IMR-90 (cell line): ENCODE results near the gene PHACTR3. TPM values are rescaled to one million over a fixed set of nuclear protein-coding genes. Genes with fewer than 3 reads are reported as not detected.

Experiments used
- ATAC-seq: fragments of 200-7000 bp; cut with Tn5 transposase; 2 replicates; pipeline ENCODE4 v1.9.1; 2020; ENCODE audit warnings: low read depth, mild to moderate bottlenecking, moderate library complexity
- BruUV-seq: library from RNA; stranded (reverse); fragments of 400-500 nt; replicated peaks from 2 replicates; lab custom pipeline; 2021; lab: Mats Ljungman, UMichigan
- CTCF ChIA-PET: fragments of 300-600 bp; formaldehyde crosslinking; extraction: SDS; loops from one replicate; lab custom pipeline; 2021; ENCODE audit warnings: antibody characterized with exemption; lab: Yijun Ruan, JAX
- POLR2A ChIA-PET: fragments of 300-600 bp; sonication (Branson Sonifier 250); formaldehyde crosslinking; loops from one replicate; lab custom pipeline; 2022; ENCODE audit warnings: antibody characterized with exemption; ENCODE audit not compliant: unreplicated experiment; lab: Charles Lee
- DNase-seq: peaks from one replicate; pipeline ENCODE4 v3.0.0; 2013
- H2AFZ ChIP-seq: replicated peaks from 2 replicates; pipeline ENCODE3; 2013; ENCODE audit warnings: low read length, mild to moderate bottlenecking; ENCODE audit not compliant: poor library complexity
- H2AK5ac ChIP-seq: 2 replicates; pipeline ENCODE4 v1.6.1; 2013; ENCODE audit warnings: low read depth, low read length, inconsistent platforms
- H2AK9ac ChIP-seq: replicated peaks from 2 replicates; pipeline ENCODE3; 2013; ENCODE audit warnings: mild to moderate bottlenecking, low read depth, low read length, moderate library complexity; ENCODE audit not compliant: poor library complexity
- H2BK120ac ChIP-seq: 2 replicates; pipeline ENCODE4 v1.6.1; 2013; ENCODE audit warnings: low read depth, low read length, inconsistent platforms
- H2BK15ac ChIP-seq: 3 replicates; pipeline ENCODE4 v1.6.1; 2013; ENCODE audit warnings: low read depth, low read length, inconsistent platforms
- H2BK20ac ChIP-seq: 2 replicates; pipeline ENCODE4 v1.6.1; 2013; ENCODE audit warnings: low read depth, mild to moderate bottlenecking, inconsistent platforms, low read length, moderate library complexity
- H2BK5ac ChIP-seq: 2 replicates; pipeline ENCODE4 v1.6.1; 2013; ENCODE audit warnings: mild to moderate bottlenecking, low read depth, low read length, inconsistent platforms; ENCODE audit not compliant: poor library complexity, severe bottlenecking
- H3K14ac ChIP-seq: replicated peaks from 2 replicates; pipeline ENCODE4 v1.6.1; 2013; ENCODE audit warnings: low read depth, low read length, inconsistent platforms
- H3K18ac ChIP-seq: 2 replicates; pipeline ENCODE4 v1.6.1; 2013; ENCODE audit warnings: low read depth, low read length, control low read depth
- H3K23ac ChIP-seq: 2 replicates; pipeline ENCODE4 v1.6.1; 2013; ENCODE audit warnings: low read depth, low read length, inconsistent platforms
- H3K27ac ChIP-seq: 2 replicates; pipeline ENCODE4 v1.5.1; 2013; ENCODE audit warnings: mild to moderate bottlenecking, control low read depth, low read length; ENCODE audit not compliant: insufficient read depth
- H3K27me3 ChIP-seq: 2 replicates; pipeline ENCODE4 v1.6.1; 2013; ENCODE audit warnings: low read length; ENCODE audit not compliant: control insufficient read depth, insufficient read depth
- H3K36me3 ChIP-seq: 2 replicates; pipeline ENCODE4 v1.6.1; 2013; ENCODE audit warnings: low read length, mixed read lengths; ENCODE audit not compliant: control insufficient read depth, insufficient read depth
- H3K4ac ChIP-seq: 2 replicates; pipeline ENCODE4 v1.6.1; 2013; ENCODE audit warnings: low read depth, low read length, inconsistent platforms
- H3K4me1 ChIP-seq: 2 replicates; pipeline ENCODE4 v1.6.1; 2013; ENCODE audit warnings: low read length, mixed read lengths; ENCODE audit not compliant: control insufficient read depth, insufficient read depth
- H3K4me2 ChIP-seq: 2 replicates; pipeline ENCODE4 v1.6.1; 2013; ENCODE audit warnings: low read depth, mild to moderate bottlenecking, control low read depth, low read length, moderate library complexity
- H3K4me3 ChIP-seq: 2 replicates; pipeline ENCODE4 v1.5.1; 2013; ENCODE audit warnings: low read depth, mild to moderate bottlenecking, control low read depth, low read length, moderate library complexity; ENCODE audit not compliant: insufficient read depth
- H3K56ac ChIP-seq: 2 replicates; pipeline ENCODE4 v1.6.1; 2013; ENCODE audit warnings: low read length, inconsistent platforms; ENCODE audit not compliant: insufficient read depth; ENCODE audit errors: extremely low read depth
- H3K79me1 ChIP-seq, 2 experiments: 2 replicates each; pipeline ENCODE4 v1.6.1; 2013; ENCODE audit warnings: low read length in 2 of 2, inconsistent platforms in 1 of 2, low read depth in 1 of 2
- H3K9ac ChIP-seq: 2 replicates; pipeline ENCODE4 v1.6.1; 2013; ENCODE audit warnings: low read depth, low read length, control low read depth
- H3K9me1 ChIP-seq: 2 replicates; pipeline ENCODE4 v1.6.1; 2013; ENCODE audit warnings: low read length, inconsistent platforms; ENCODE audit not compliant: insufficient read depth
- H3K9me3 ChIP-seq: 2 replicates; pipeline ENCODE4 v1.6.1; 2013; ENCODE audit warnings: low read length; ENCODE audit not compliant: control insufficient read depth, insufficient read depth
- H4K20me1 ChIP-seq: 2 replicates; pipeline ENCODE4 v1.6.1; 2013; ENCODE audit warnings: low read length, inconsistent platforms; ENCODE audit not compliant: insufficient read depth
- H4K5ac ChIP-seq: 2 replicates; pipeline ENCODE4 v1.6.1; 2013; ENCODE audit warnings: mild to moderate bottlenecking, low read depth, low read length, control low read depth
- H4K8ac ChIP-seq, 2 experiments: 2 replicates each; pipeline ENCODE4 v1.6.1; 2013; ENCODE audit warnings: low read depth in 2 of 2, low read length in 2 of 2, control low read depth in 1 of 2, inconsistent platforms in 1 of 2
- H4K91ac ChIP-seq: 2 replicates; pipeline ENCODE4 v1.6.1; 2013; ENCODE audit warnings: low read depth, low read length, inconsistent platforms; ENCODE audit not compliant: insufficient read depth
- CEBPB ChIP-seq: IDR thresholded peaks from 2 replicates; pipeline ENCODE4 v1.6.1; 2012; ENCODE audit warnings: low read depth, low read length, improper control_type of control experiment
- CHD1 ChIP-seq: IDR thresholded peaks from 2 replicates; pipeline ENCODE4 v1.6.1; 2012; ENCODE audit warnings: low read depth, low read length, improper control_type of control experiment
- FOS ChIP-seq: fragments of 150-350 bp; IDR thresholded peaks from 2 replicates; pipeline ENCODE4 v1.6.1; 2016; ENCODE audit warnings: low read depth, low read length
- MAFK ChIP-seq: IDR thresholded peaks from 2 replicates; pipeline ENCODE4 v1.6.1; 2012; ENCODE audit warnings: low read depth, low read length, improper control_type of control experiment
- MAZ ChIP-seq: IDR thresholded peaks from 2 replicates; pipeline ENCODE4 v1.6.1; 2012; ENCODE audit warnings: low read depth, mild to moderate bottlenecking, low read length, improper control_type of control experiment, moderate library complexity, borderline replicate concordance
- MXI1 ChIP-seq: IDR thresholded peaks from 2 replicates; pipeline ENCODE4 v1.6.1; 2012; ENCODE audit warnings: low read depth, mild to moderate bottlenecking, low read length, moderate library complexity, borderline replicate concordance
- NFE2L2 ChIP-seq: fragments of 150-350 bp; IDR thresholded peaks from 2 replicates; pipeline ENCODE4 v1.6.1; 2016; ENCODE audit warnings: low read depth, mild to moderate bottlenecking, low read length
- POLR2A ChIP-seq: IDR thresholded peaks from 2 replicates; pipeline ENCODE4 v1.6.1; 2012; ENCODE audit warnings: mild to moderate bottlenecking, low read depth, low read length
- RFX5 ChIP-seq: IDR thresholded peaks from 2 replicates; pipeline ENCODE4 v1.8.0; 2012; ENCODE audit warnings: low read depth, mild to moderate bottlenecking, low read length, moderate library complexity
- SMC3 ChIP-seq: fragments of 150-350 bp; IDR thresholded peaks from 2 replicates; pipeline ENCODE4 v1.6.1; 2016; ENCODE audit warnings: low read depth, mild to moderate bottlenecking, antibody characterized with exemption, low read length, moderate library complexity
- WGBS, 2 experiments: methylation state at CpG; one replicate each; pipeline versions ENCODE4 v1.1.5 to v1.1.7; 2013; ENCODE audit warnings: missing lambda C conversion rate in 2 of 2; ENCODE audit not compliant: insufficient read length in 1 of 2; ENCODE audit errors: extremely low coverage in 2 of 2; 5-methylcytosine and 5-hydroxymethylcytosine counted together
- dilution Hi-C: fragments of 300-500 bp; cut with HindIII; formaldehyde crosslinking; loops from one replicate; pipeline ENCODE4 v1.14.3; 2018; ENCODE audit warnings: low sequenced_read_pairs; ENCODE audit not compliant: unreplicated experiment
- in situ Hi-C: fragments of 300-500 bp; cut with MboI; formaldehyde crosslinking; loops from 3 replicates; pipeline ENCODE4 v1.14.3; 2019; ENCODE audit warnings: low sequenced_read_pairs, inconsistent platforms, mixed read lengths
- intact Hi-C: fragments of 100-400 bp; cut with micrococcal nuclease; formaldehyde crosslinking; loops from 2 replicates; pipeline ENCODE4 v1.10.0; 2022
- polyA plus RNA-seq, 3 experiments: library from polyadenylated mRNA; depleted of rRNA; stranded (reverse); fragments of >200 nt; gene quantifications; 2 replicates each; pipeline ENCODE4 v1.2.3, GENCODE V29; 2012; ENCODE audit warnings: low replicate concordance in 1 of 3
- total RNA-seq: library from RNA; depleted of rRNA; stranded (reverse); fragments of >200 nt; gene quantifications from 2 replicates; pipeline ENCODE4 v1.2.3, GENCODE V29; 2012
- TF ChIP-seq, protein P1 (sequence below): fragments of 150-350 bp; IDR thresholded peaks from 2 replicates; pipeline ENCODE4 v1.6.1; 2017; ENCODE audit warnings: mild to moderate bottlenecking, antibody characterized with exemption, low read length, low read depth
- TF ChIP-seq, protein P2 (sequence below): conservative IDR thresholded peaks from 2 replicates; pipeline ENCODE4 v1.5.1; 2012; ENCODE audit warnings: mild to moderate bottlenecking, low read depth, low read length, improper control_type of control experiment

PHACTR3 gene
- total and polyA plus RNA-seq, 2 of the 4 experiments (the other 2 are of a cell fraction), result not detected

DNA sequence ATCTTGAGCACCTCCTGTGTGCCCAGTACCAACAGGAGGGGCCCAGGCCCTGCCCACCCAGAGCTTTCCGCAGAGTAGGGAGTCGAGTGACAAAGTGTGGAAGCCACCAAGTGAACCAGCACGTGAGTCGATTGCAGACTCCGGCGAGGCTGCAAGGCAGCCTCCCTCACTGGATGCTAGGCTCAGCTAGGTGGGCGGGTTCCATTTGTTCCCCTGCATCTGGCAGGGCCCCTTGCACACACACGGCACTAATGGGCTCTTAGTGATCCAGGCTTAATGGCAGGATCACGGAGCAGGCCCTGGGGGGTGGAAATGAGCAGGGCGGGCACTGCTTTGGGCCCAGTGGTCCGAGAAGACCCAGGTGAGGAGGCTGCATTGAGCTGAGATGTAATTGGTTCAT is 140.4 kb downstream of the PHACTR3 start:
- Histone ChIP-seq H3K4me1 (no peaks in the 10 kb centered on the region), H3K27me3 (no peaks in the 10 kb centered on the region), H3K4me2 (no peak overlapping the region), H3K4ac (no peak overlapping the region), H3K23ac (no peak overlapping the region), H3K27ac (no peak overlapping the region), H3K14ac (no peak overlapping the region), H3K56ac (no peak overlapping the region), H3K36me3 (no peaks in the 10 kb centered on the region), H3K4me3 (no peak overlapping the region), H2BK15ac (no peak overlapping the region), H2AK5ac (no peak overlapping the region), H2BK5ac (no peak overlapping the region), H4K20me1 (no peaks in the 10 kb centered on the region), H4K8ac (no peak overlapping the region), H3K9me1 (no peaks in the 10 kb centered on the region), H3K18ac (no peak overlapping the region), H4K5ac (no peak overlapping the region), H2AFZ (no peak overlapping the region), H3K9ac (no peak overlapping the region), H3K9me3 (peaks cover 27% of the 10 kb centered on the region; the same call in 1 of the 2 replicates), H4K91ac (no peak overlapping the region), H2BK20ac (no peak overlapping the region), H2AK9ac (no peak overlapping the region), H3K79me1 (no peaks in the 10 kb centered on the region), H2BK120ac (no peak overlapping the region)
- no peak for ATAC-seq
- no TSS peak for BruUV-seq
- ChIA-PET POLR2A (no interaction called here), CTCF (no interaction called here)
- dilution Hi-C loops (no loop called here), intact Hi-C loops (no loop called here), in situ Hi-C loops (no loop called here)
- WGBS, 2 experiments, result 48% methylated on average over 3 of the region's 11 CpGs; no CpG with 5 or more reads in 1 of the 2 experiments
- DNase-seq, result no peak
- TF ChIP-seq NFE2L2 (no peak), RFX5 (no peak), FOS (no peak), CEBPB (no peak), MAZ (no peak), MAFK (no peak), CHD1 (no peak), SMC3 (no peak), POLR2A (no peak), MXI1 (no peak)
- TF ChIP-seq, protein P1, sequence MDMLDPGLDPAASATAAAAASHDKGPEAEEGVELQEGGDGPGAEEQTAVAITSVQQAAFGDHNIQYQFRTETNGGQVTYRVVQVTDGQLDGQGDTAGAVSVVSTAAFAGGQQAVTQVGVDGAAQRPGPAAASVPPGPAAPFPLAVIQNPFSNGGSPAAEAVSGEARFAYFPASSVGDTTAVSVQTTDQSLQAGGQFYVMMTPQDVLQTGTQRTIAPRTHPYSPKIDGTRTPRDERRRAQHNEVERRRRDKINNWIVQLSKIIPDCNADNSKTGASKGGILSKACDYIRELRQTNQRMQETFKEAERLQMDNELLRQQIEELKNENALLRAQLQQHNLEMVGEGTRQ, result no peak
- TF ChIP-seq, protein P2, sequence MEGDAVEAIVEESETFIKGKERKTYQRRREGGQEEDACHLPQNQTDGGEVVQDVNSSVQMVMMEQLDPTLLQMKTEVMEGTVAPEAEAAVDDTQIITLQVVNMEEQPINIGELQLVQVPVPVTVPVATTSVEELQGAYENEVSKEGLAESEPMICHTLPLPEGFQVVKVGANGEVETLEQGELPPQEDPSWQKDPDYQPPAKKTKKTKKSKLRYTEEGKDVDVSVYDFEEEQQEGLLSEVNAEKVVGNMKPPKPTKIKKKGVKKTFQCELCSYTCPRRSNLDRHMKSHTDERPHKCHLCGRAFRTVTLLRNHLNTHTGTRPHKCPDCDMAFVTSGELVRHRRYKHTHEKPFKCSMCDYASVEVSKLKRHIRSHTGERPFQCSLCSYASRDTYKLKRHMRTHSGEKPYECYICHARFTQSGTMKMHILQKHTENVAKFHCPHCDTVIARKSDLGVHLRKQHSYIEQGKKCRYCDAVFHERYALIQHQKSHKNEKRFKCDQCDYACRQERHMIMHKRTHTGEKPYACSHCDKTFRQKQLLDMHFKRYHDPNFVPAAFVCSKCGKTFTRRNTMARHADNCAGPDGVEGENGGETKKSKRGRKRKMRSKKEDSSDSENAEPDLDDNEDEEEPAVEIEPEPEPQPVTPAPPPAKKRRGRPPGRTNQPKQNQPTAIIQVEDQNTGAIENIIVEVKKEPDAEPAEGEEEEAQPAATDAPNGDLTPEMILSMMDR, result no peak
